HEK293T (cell line): ENCODE measurements around the gene RAB28.

ENCODE experiments used
- ARNT ChIP-seq: fragments of 450-650 bp; IDR thresholded peaks from 2 replicates; pipeline ENCODE4 v1.6.1; 2017; ENCODE audit warnings: mild to moderate bottlenecking
- BHLHE40 ChIP-seq: fragments of 450-650 bp; IDR thresholded peaks from 2 replicates; pipeline ENCODE4 v1.6.1; 2016; ENCODE audit warnings: mild to moderate bottlenecking, moderate library complexity, borderline replicate concordance
- ELF4 ChIP-seq: fragments of 450-650 bp; IDR thresholded peaks from 2 replicates; pipeline ENCODE4 v1.6.1; 2017; ENCODE audit warnings: antibody characterized with exemption
- FOXM1 ChIP-seq: fragments of 450-650 bp; IDR thresholded peaks from 2 replicates; pipeline ENCODE4 v1.6.1; 2017; ENCODE audit warnings: mild to moderate bottlenecking, borderline replicate concordance
- HDGF ChIP-seq: fragments of 450-650 bp; IDR thresholded peaks from 2 replicates; pipeline ENCODE4 v1.6.1; 2017; ENCODE audit warnings: antibody characterized with exemption, borderline replicate concordance
- NFRKB ChIP-seq: fragments of 450-650 bp; IDR thresholded peaks from 2 replicates; pipeline ENCODE4 v1.6.1; 2016; ENCODE audit warnings: mild to moderate bottlenecking, moderate library complexity
- SP1 ChIP-seq: fragments of 450-650 bp; IDR thresholded peaks from 2 replicates; pipeline ENCODE4 v1.6.1; 2017
- SUZ12 ChIP-seq: fragments of 450-650 bp; IDR thresholded peaks from 2 replicates; pipeline ENCODE4 v1.6.1; 2016; ENCODE audit warnings: mild to moderate bottlenecking
- TARDBP ChIP-seq: fragments of 450-650 bp; IDR thresholded peaks from 2 replicates; pipeline ENCODE4 v1.6.1; 2016
- ZNF384 ChIP-seq: fragments of 450-650 bp; IDR thresholded peaks from 2 replicates; pipeline ENCODE4 v1.6.1; 2016

DNA sequence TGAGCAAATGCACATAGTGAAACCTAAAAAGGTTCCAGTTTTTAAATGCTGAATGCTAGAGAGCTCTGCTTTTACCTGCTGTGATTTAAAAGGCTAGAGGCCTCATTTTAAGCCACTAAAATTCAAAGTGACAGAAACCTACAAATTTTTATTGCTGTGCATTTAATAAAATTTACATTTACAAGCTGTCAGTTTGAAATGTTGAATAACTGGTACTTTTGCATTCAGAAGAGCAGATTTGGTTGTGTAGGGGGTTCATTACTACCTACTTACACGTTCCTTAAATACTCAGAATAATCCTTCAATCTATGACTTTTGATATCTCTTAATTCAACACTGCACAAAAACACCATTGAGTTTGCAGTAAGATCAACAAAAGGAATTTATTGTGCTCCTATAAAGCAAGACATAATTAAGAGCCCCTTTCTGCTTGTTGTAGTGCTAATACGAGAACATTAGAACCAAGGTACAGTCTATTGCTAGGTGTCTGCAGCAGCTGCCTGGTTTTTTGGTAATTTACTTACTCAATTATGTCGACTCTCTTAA is 32.2 kb upstream of the RAB28 start:
- no peak for TF ChIP-seq ZNF384
- peak; percentile 30; the same call in 1 of the 2 replicates for TF ChIP-seq FOXM1
- no peak for TF ChIP-seq HDGF
- TF ChIP-seq TARDBP, result no peak
- no peak for TF ChIP-seq NFRKB
- no peak for TF ChIP-seq BHLHE40
- no peak for TF ChIP-seq ARNT
- TF ChIP-seq ELF4, result no peak
- no peak for TF ChIP-seq SUZ12
- no peak for TF ChIP-seq SP1
